ENCODE measurements around the gene OSR1.

OSR1 gene

DNA sequence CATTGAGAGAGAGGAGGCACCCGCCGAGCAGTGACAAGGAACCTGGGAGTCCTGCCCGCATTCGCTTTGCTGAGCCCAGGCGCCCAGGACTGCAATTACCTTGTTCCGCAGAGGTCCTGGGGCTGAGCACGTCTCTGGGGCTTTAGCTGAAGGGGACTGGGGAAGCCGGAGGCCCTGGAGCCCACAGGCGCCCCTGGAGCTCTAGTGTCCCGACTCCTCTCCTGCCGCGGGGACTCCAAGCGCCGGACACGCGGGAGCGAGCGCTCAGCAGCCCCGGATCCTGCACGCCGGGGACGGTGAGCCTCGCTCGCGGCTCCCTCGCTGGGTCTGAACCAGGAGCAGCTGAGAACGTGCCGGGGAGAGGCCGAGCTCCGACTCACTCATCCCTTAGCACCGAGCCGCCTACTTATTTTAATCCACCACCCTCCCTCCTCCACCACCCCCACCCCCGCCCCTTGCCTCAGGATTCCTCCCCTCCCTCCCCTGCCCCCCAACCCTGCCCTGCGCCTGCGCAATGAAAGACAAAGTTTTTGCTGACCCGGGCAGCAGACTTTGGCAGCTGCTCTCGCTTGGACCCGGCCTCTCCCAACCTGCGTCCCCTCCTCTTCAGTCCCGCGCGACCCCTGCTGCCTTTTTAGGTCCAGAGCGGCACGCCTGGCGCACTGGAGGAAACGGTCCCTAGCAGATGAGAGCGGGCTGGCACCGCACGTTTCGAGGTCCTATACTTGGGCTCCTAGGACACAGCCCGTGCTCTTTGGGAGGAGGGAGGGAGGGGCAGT lies at the start of gene OSR1 (continued):
- TF ChIP-seq ZNF280C (tag by site-specific recombination; IDR thresholded peaks at IDR 0.05), result no peak
- TF ChIP-seq ZEB2 (tag by site-specific recombination; IDR thresholded peaks at IDR 0.05), result no peak
- peak; percentile 34; the same call in 1 of the 2 replicates for TF ChIP-seq ZBTB20 (tag by site-specific recombination; IDR thresholded peaks at IDR 0.05)
- no peak for TF ChIP-seq ZBTB48 (tag by site-specific recombination; IDR thresholded peaks at IDR 0.05)
- TF ChIP-seq ZNF138 (tag by site-specific recombination; IDR thresholded peaks at IDR 0.05; ENCODE audit: borderline replicate concordance), result no peak
- TF ChIP-seq, protein P1, sequence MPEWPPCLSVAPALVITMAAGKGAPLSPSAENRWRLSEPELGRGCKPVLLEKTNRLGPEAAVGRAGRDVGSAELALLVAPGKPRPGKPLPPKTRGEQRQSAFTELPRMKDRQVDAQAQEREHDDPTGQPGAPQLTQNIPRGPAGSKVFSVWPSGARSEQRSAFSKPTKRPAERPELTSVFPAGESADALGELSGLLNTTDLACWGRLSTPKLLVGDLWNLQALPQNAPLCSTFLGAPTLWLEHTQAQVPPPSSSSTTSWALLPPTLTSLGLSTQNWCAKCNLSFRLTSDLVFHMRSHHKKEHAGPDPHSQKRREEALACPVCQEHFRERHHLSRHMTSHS (tag by site-specific recombination; IDR thresholded peaks at IDR 0.05), result no peak
- no peak for TF ChIP-seq ZNF670 (tag by site-specific recombination; IDR thresholded peaks at IDR 0.05; ENCODE audit: low read depth)
- TF ChIP-seq TCF7L2 (IDR thresholded peaks at IDR 0.05; ENCODE audit: borderline replicate concordance, low read depth, low read length), result no peak
- TF ChIP-seq IKZF3 (tag by site-specific recombination; IDR thresholded peaks at IDR 0.05), result no peak
- no peak; the same call in 1 of the 2 replicates for TF ChIP-seq ZFHX2 (tag by site-specific recombination; conservative IDR thresholded peaks at IDR 0.05)
- no peak for TF ChIP-seq ZNF18 (tag by site-specific recombination; IDR thresholded peaks at IDR 0.05)
- no peak for TF ChIP-seq GLI2 (tag by site-specific recombination; IDR thresholded peaks at IDR 0.05; ENCODE audit: borderline replicate concordance, low read depth)
- no peak for TF ChIP-seq ZNF701 (tag by site-specific recombination; IDR thresholded peaks at IDR 0.05)
- TF ChIP-seq KLF7 (tag by site-specific recombination; IDR thresholded peaks at IDR 0.05; ENCODE audit: borderline replicate concordance), result no peak
- TF ChIP-seq ZNF248 (tag by site-specific recombination; IDR thresholded peaks at IDR 0.05), result no peak
- TF ChIP-seq ZSCAN4 (tag by site-specific recombination; IDR thresholded peaks at IDR 0.05), result no peak
- TF ChIP-seq ZBTB8A (tag by site-specific recombination; IDR thresholded peaks at IDR 0.05), result no peak
- no peak for TF ChIP-seq ZNF112 (tag by site-specific recombination; IDR thresholded peaks at IDR 0.05)
- TF ChIP-seq ZNF776 (tag by site-specific recombination; IDR thresholded peaks at IDR 0.05; ENCODE audit: borderline replicate concordance), result no peak
- TF ChIP-seq ZNF311 (tag by site-specific recombination; IDR thresholded peaks at IDR 0.05; ENCODE audit: borderline replicate concordance), result no peak
- TF ChIP-seq ZNF747 (tag by site-specific recombination; IDR thresholded peaks at IDR 0.05), result no peak
- no peak for TF ChIP-seq ZBTB21 (tag by site-specific recombination; IDR thresholded peaks at IDR 0.05)
- TF ChIP-seq HOXD13 (CRISPR knock-in tag; IDR thresholded peaks at IDR 0.05; ENCODE audit: borderline replicate concordance), result no peak
- no peak for TF ChIP-seq ZNF24 (tag by site-specific recombination; IDR thresholded peaks at IDR 0.05)
- peak; percentile 64 for TF ChIP-seq ZBTB26 (tag by site-specific recombination; optimal IDR thresholded peaks at IDR 0.05)
- no peak for TF ChIP-seq PRDM6 (tag by site-specific recombination; IDR thresholded peaks at IDR 0.05)
- TF ChIP-seq YY2 (tag by site-specific recombination; IDR thresholded peaks at IDR 0.05), result no peak
- TF ChIP-seq ZNF214 (tag by site-specific recombination; IDR thresholded peaks at IDR 0.05; ENCODE audit: borderline replicate concordance), result no peak
